GM19193 (cell line): ENCODE results near the gene CD22.

Experiments
- POLR2A ChIP-seq: IDR thresholded peaks from 4 replicates; pipeline ENCODE4 v1.6.1; 2011; ENCODE audit not compliant: insufficient read depth, insufficient read length; ENCODE audit errors: extremely low read depth

CD22 gene

GRCh38 chr19:35352448-35353304 lies 23.7 kb downstream of the CD22 start:
- no peak for TF ChIP-seq POLR2A

- TF ChIP-seq POLR2A = no peak
These were observed 24.6 kb downstream of the CD22 start for GRCh38 chr19:35353635-35354034.

- no peak for TF ChIP-seq POLR2A
These were observed 25.9 kb downstream of the CD22 start for GRCh38 chr19:35354898-35355297.

GRCh38 chr19:35355791-35356460 lies 26.9 kb downstream of the CD22 start:
- no peak for TF ChIP-seq POLR2A

GRCh38 chr19:35357867-35358573 lies 29.0 kb downstream of the CD22 start, which contains the start of gene FFAR3:
Gene FFAR3, plus strand, starts transcription at chr19:35358460. Its CDS starts 431 bp downstream, at chr19:35358891.
- TF ChIP-seq POLR2A = no peak

- no peak for TF ChIP-seq POLR2A
These were observed 32.0 kb downstream of the CD22 start for GRCh38 chr19:35360880-35361420.

- TF ChIP-seq POLR2A = no peak
These were observed 33.4 kb downstream of the CD22 start for GRCh38 chr19:35362261-35363000.

GRCh38 chr19:35363001-35363590 lies 34.1 kb downstream of the CD22 start:
- no peak for TF ChIP-seq POLR2A

GRCh38 chr19:35363711-35364425 lies 34.9 kb downstream of the CD22 start:
- TF ChIP-seq POLR2A = no peak

- no peak for TF ChIP-seq POLR2A
These were observed 36.3 kb downstream of the CD22 start for GRCh38 chr19:35365303-35365702.

GRCh38 chr19:35368378-35368777 lies 39.4 kb downstream of the CD22 start:
- no peak for TF ChIP-seq POLR2A

- TF ChIP-seq POLR2A = no peak
These were observed 40.5 kb downstream of the CD22 start for GRCh38 chr19:35369522-35369921.

GRCh38 chr19:35370722-35371121 lies 41.7 kb downstream of the CD22 start, which contains the start of gene GPR42:
Gene GPR42, plus strand, starts transcription at chr19:35371068. Its CDS starts 292 bp downstream, at chr19:35371360.
- no peak for TF ChIP-seq POLR2A
